Breast epithelium (tissue), 3 donors: ENCODE measurements around the gene TNNI2.

Source experiments
- CTCF ChIP-seq, 3 donors: fragments of 450-650 bp; IDR thresholded peaks; one replicate each; pipeline ENCODE4 v1.5.1; 2016 to 2017; ENCODE audit warnings: antibody characterized with exemption in 3 of 3, mild to moderate bottlenecking in 3 of 3, moderate library complexity in 3 of 3
- POLR2AphosphoS5 ChIP-seq, 3 donors: sonication (generic); formaldehyde crosslinking; IDR thresholded peaks; one replicate each; pipeline ENCODE4 v1.6.1; 2017; ENCODE audit warnings: antibody characterized with exemption in 3 of 3

GRCh38 chr11:1879941-1880720, 41.4 kb downstream of the TNNI2 start:
- TF ChIP-seq CTCF (IDR thresholded peaks at IDR 0.05) (no peak), POLR2AphosphoS5 (IDR thresholded peaks at IDR 0.05) (peak in 2 of 3 donors; percentile 15 to 55)
